Peyer's patch (tissue), 4 donors: ENCODE measurements around the gene ABCA12.

ENCODE experiments used
- CTCF ChIP-seq, 6 experiments: fragments of 450-650 bp in 4 of 6; fragments of 200-600 bp in 2 of 6; sonication (generic) in 1 of 6; IDR thresholded peaks; one replicate each; pipeline ENCODE4 v1.5.1; 2017 to 2019; ENCODE audit warnings: antibody characterized with exemption in 6 of 6, mild to moderate bottlenecking in 3 of 6, moderate library complexity in 1 of 6
- POLR2A ChIP-seq, 2 donors: fragments of 450-650 bp; IDR thresholded peaks; one replicate each; pipeline ENCODE4 v1.5.1; 2017; ENCODE audit warnings: antibody characterized with exemption in 2 of 2, mild to moderate bottlenecking in 2 of 2, moderate library complexity in 2 of 2

- no peak for TF ChIP-seq CTCF (IDR thresholded peaks at IDR 0.05)
- TF ChIP-seq POLR2A (IDR thresholded peaks at IDR 0.05): no peak
Measured at GRCh38 chr2:215059724-215060123, 78.7 kb downstream of the ABCA12 start.
